ENCODE results near the gene SGTA. TPM values are rescaled to one million over a fixed set of nuclear protein-coding genes. Genes with fewer than 3 reads are reported as not detected.

Gene SGTA
- polyA plus RNA-seq, 1 donor (not counting 4 experiments of a cell fraction or from before 2014, with no cell fraction given), result 36.1 TPM

DNA sequence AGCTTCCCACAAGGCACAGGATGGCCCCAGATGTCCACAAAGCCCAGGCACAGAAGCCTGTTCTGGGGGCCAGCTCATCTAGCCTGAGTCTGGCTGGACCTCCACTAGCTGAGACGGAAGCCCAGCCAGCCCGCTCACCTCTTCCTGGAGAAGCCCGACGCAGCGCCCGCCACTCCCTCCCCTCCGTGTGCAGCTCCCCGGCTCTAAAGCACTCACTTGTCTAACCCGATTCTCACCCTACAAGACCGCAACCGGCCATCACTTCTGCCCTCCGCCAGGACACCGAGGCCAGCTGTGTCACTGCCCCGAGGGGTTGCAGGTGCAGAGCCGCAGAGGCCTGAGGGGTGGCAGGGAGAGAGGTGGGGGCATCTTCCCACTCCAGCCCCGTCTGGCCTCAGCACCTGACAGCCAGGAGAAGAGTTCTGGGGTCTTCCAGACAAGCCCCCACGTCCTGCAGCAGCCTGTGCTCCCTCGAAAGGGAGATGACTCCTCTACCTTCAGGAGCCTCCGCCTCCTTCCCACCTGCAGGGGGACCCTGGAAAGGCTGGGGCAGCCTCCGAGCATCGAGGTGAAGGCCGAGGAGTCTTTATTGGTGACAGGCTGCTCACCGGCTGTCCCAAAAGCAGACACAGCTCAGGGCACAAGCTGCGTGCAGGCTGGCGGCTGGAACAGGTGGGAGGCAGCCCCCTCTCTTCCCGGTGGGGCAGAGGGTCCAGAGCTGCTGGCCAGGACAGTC, 56.0 kb downstream of the SGTA start:
- H3K4me3 ChIP-seq (ENCODE audit: control insufficient read depth in 2 of 3, extremely low read depth in 1 of 3, insufficient read depth in 2 of 3, low read depth in 1 of 3, low read length in 3 of 3), result no peak overlapping the region

DNA sequence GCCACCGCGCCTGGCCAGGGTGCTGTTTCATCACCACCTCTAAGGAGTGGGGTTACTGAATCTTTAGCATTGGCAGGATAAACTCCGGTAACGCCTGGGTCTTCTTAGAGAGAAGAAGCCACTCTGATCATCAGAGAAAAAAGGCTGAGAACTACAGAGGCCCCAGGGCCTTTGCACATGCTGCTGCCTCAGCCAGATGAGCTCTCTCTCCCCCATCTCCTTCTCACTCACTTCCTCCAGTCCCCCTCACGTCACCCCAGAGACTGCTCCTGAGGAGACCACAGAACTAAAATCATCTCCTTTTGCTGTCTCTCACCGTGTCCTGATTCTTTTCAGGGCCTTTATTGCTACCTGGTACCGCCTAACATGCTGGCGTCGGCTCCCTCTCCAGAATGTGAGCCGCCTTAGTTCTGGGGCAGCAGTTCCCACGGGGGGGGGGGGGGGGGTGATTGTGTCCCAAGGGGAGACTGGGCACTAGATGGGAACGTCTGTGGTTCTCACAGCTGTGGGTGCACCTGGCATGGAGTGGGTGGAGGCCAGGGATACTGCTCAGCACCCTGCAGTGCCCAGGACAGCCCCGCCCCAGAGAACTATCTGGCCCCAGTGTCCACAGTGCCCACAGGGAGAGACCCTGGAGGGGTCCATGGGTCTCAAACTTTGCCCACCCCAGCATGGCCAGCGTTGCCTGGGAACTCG, 56.8 kb downstream of the SGTA start:
- peaks cover 33% of the 10 kb centered on the region for H3K27me3 ChIP-seq (ENCODE audit: control insufficient read depth, extremely low read depth, insufficient read depth, low read length)
- H3K9ac ChIP-seq (ENCODE audit: control insufficient read depth, extremely low read depth, insufficient read depth, low read length), result no peak overlapping the region
- dilution Hi-C loops (cut with MboI; ENCODE audit: extremely low pct_ligation_motif_present, low sequenced_read_pairs), result no loop called here
- H3K4me2 ChIP-seq (ENCODE audit: control insufficient read depth, extremely low read depth, insufficient read depth, low read depth, low read length), result peak overlapping the region; percentile 32
- FAIRE-seq (no peak), DNase-seq (ENCODE audit: low read depth, low spot score) (no peak)
- TF ChIP-seq, protein P1, sequence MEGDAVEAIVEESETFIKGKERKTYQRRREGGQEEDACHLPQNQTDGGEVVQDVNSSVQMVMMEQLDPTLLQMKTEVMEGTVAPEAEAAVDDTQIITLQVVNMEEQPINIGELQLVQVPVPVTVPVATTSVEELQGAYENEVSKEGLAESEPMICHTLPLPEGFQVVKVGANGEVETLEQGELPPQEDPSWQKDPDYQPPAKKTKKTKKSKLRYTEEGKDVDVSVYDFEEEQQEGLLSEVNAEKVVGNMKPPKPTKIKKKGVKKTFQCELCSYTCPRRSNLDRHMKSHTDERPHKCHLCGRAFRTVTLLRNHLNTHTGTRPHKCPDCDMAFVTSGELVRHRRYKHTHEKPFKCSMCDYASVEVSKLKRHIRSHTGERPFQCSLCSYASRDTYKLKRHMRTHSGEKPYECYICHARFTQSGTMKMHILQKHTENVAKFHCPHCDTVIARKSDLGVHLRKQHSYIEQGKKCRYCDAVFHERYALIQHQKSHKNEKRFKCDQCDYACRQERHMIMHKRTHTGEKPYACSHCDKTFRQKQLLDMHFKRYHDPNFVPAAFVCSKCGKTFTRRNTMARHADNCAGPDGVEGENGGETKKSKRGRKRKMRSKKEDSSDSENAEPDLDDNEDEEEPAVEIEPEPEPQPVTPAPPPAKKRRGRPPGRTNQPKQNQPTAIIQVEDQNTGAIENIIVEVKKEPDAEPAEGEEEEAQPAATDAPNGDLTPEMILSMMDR (optimal IDR thresholded peaks at IDR 0.05 in 1 of 3, IDR thresholded peaks at IDR 0.05 in 1 of 3, conservative IDR thresholded peaks at IDR 0.05 in 1 of 3; ENCODE audit: extremely low read depth in 1 of 3, insufficient read depth in 2 of 3, low read length in 3 of 3), result no peak
- no peak for TF ChIP-seq EZH2 (IDR thresholded peaks at IDR 0.05; ENCODE audit: low read length)
- H3K27ac ChIP-seq (ENCODE audit: control insufficient read depth, insufficient read depth, low read length), result no peak overlapping the region
- no peaks in the 10 kb centered on the region for H3K36me3 ChIP-seq (ENCODE audit: control insufficient read depth in 2 of 2, extremely low read depth in 1 of 2, insufficient read depth in 2 of 2, low read length in 2 of 2)
- H2AFZ ChIP-seq (ENCODE audit: control insufficient read depth, low read length), result no peak overlapping the region
- H3K79me2 ChIP-seq (ENCODE audit: control insufficient read depth, insufficient read depth, low read length), result no peaks in the 10 kb centered on the region
- H4K20me1 ChIP-seq (ENCODE audit: control insufficient read depth, extremely low read depth, insufficient read depth, low read length), result peaks cover 5% of the 10 kb centered on the region
- H3K4me3 ChIP-seq (ENCODE audit: control insufficient read depth in 2 of 3, extremely low read depth in 1 of 3, insufficient read depth in 2 of 3, low read depth in 1 of 3, low read length in 3 of 3), result no peak overlapping the region
- no peaks in the 10 kb centered on the region for H3K9me3 ChIP-seq (ENCODE audit: control insufficient read depth, low read depth, low read length)
- H3K9me1 ChIP-seq (ENCODE audit: control insufficient read depth, extremely low read depth, insufficient read depth, low read length), result no peaks in the 10 kb centered on the region
- peaks cover 15% of the 10 kb centered on the region for H3K4me1 ChIP-seq (ENCODE audit: control insufficient read depth, extremely low read depth, insufficient read depth, low read length)

More for the DNA sequence above, 56.0 kb downstream of the SGTA start:
- Histone ChIP-seq H3K4me2 (ENCODE audit: control insufficient read depth, extremely low read depth, insufficient read depth, low read depth, low read length) (peak overlapping the region; percentile 32), H3K9ac (ENCODE audit: control insufficient read depth, extremely low read depth, insufficient read depth, low read length) (no peak overlapping the region), H3K79me2 (ENCODE audit: control insufficient read depth, insufficient read depth, low read length) (no peaks in the 10 kb centered on the region), H3K36me3 (ENCODE audit: control insufficient read depth in 2 of 2, extremely low read depth in 1 of 2, insufficient read depth in 2 of 2, low read length in 2 of 2) (peaks cover 0 to 1% of the 10 kb centered on the region in 2 experiments), H3K27me3 (ENCODE audit: control insufficient read depth, extremely low read depth, insufficient read depth, low read length) (peaks cover 25% of the 10 kb centered on the region), H3K27ac (ENCODE audit: control insufficient read depth, insufficient read depth, low read length) (no peak overlapping the region), H2AFZ (ENCODE audit: control insufficient read depth, low read length) (no peak overlapping the region), H4K20me1 (ENCODE audit: control insufficient read depth, extremely low read depth, insufficient read depth, low read length) (peaks cover 5% of the 10 kb centered on the region), H3K9me3 (ENCODE audit: control insufficient read depth, low read depth, low read length) (no peaks in the 10 kb centered on the region), H3K4me1 (ENCODE audit: control insufficient read depth, extremely low read depth, insufficient read depth, low read length) (peaks cover 15% of the 10 kb centered on the region), H3K9me1 (ENCODE audit: control insufficient read depth, extremely low read depth, insufficient read depth, low read length) (no peaks in the 10 kb centered on the region)
- no peak for DNase-seq (ENCODE audit: low read depth, low spot score)
- peak; percentile 53 for TF ChIP-seq EZH2 (IDR thresholded peaks at IDR 0.05; ENCODE audit: low read length)
- TF ChIP-seq, protein P1 (optimal IDR thresholded peaks at IDR 0.05 in 1 of 3, IDR thresholded peaks at IDR 0.05 in 1 of 3, conservative IDR thresholded peaks at IDR 0.05 in 1 of 3; ENCODE audit: extremely low read depth in 1 of 3, insufficient read depth in 2 of 3, low read length in 3 of 3), result no peak
- no peak for FAIRE-seq
- dilution Hi-C loops (cut with MboI; ENCODE audit: extremely low pct_ligation_motif_present, low sequenced_read_pairs), result no loop called here

Data from keratinocyte (primary cell).